ENCODE results near the gene DHCR7.

The DHCR7 gene

GRCh38 chr11:71477641-71478527, 29.7 kb upstream of the DHCR7 start:
- DNase-seq (ENCODE audit: low read depth), result no peak

- no peak for DNase-seq (ENCODE audit: low read depth)
Observed at GRCh38 chr11:71476926-71477640, 28.9 kb upstream of the DHCR7 start.

GRCh38 chr11:71476031-71476430, 27.8 kb upstream of the DHCR7 start:
- no peak for DNase-seq (ENCODE audit: low read depth)

- no peak for DNase-seq (ENCODE audit: low read depth)
Observed at GRCh38 chr11:71474771-71475483, 26.7 kb upstream of the DHCR7 start.

- DNase-seq (ENCODE audit: low read depth), result no peak
Observed at GRCh38 chr11:71474141-71474770, 26.1 kb upstream of the DHCR7 start.

- DNase-seq (ENCODE audit: low read depth), result no peak
Observed at GRCh38 chr11:71473793-71474080, 25.5 kb upstream of the DHCR7 start.

GRCh38 chr11:71472941-71473792, 25.0 kb upstream of the DHCR7 start:
- DNase-seq (ENCODE audit: low read depth), result no peak

- DNase-seq (ENCODE audit: low read depth), result no peak
Observed at GRCh38 chr11:71472357-71472885, 24.2 kb upstream of the DHCR7 start.

- no peak for DNase-seq (ENCODE audit: low read depth)
Observed at GRCh38 chr11:71470946-71471345, 22.8 kb upstream of the DHCR7 start.

GRCh38 chr11:71467164-71467563, 19.0 kb upstream of the DHCR7 start:
- no peak for DNase-seq (ENCODE audit: low read depth)

GRCh38 chr11:71466358-71466757, 18.2 kb upstream of the DHCR7 start:
- DNase-seq (ENCODE audit: low read depth), result no peak

GRCh38 chr11:71465054-71465453, 16.9 kb upstream of the DHCR7 start:
- DNase-seq (ENCODE audit: low read depth), result no peak

GRCh38 chr11:71463331-71464211, 15.4 kb upstream of the DHCR7 start:
- DNase-seq (ENCODE audit: low read depth), result no peak

- DNase-seq (ENCODE audit: low read depth), result no peak
Observed at GRCh38 chr11:71462726-71463125, 14.5 kb upstream of the DHCR7 start.

- DNase-seq (ENCODE audit: low read depth), result no peak
Observed at GRCh38 chr11:71461696-71462095, 13.5 kb upstream of the DHCR7 start.

GRCh38 chr11:71459767-71460320, 11.7 kb upstream of the DHCR7 start:
- no peak for DNase-seq (ENCODE audit: low read depth)

GRCh38 chr11:71459076-71459766, 11.0 kb upstream of the DHCR7 start:
- DNase-seq (ENCODE audit: low read depth), result no peak

GRCh38 chr11:71458146-71459070, 10.2 kb upstream of the DHCR7 start:
- DNase-seq (ENCODE audit: low read depth), result no peak
